Measurements from ENCODE around the gene STARD3.

STARD3 gene

GRCh38 chr17:39661744-39662541, 25.0 kb downstream of the STARD3 start:
- no peak for DNase-seq

- DNase-seq: no peak
These were observed 25.8 kb downstream of the STARD3 start for GRCh38 chr17:39662551-39663339.

- no peak for DNase-seq
These were observed 26.4 kb downstream of the STARD3 start for GRCh38 chr17:39663340-39663687.

GRCh38 chr17:39663688-39664580, 27.0 kb downstream of the STARD3 start:
- DNase-seq: peak; percentile 64

GRCh38 chr17:39664581-39665561, 27.9 kb downstream of the STARD3 start, which contains the start of gene TCAP:
TCAP (plus strand) TSS chr17:39665349; CDS start chr17:39665360, 11 bp downstream.
- DNase-seq: no peak

GRCh38 chr17:39665642-39666224, 28.8 kb downstream of the STARD3 start:
- DNase-seq: peak; percentile 28

GRCh38 chr17:39666231-39666600, 29.3 kb downstream of the STARD3 start:
- DNase-seq: no peak

- no peak for DNase-seq
These were observed 29.8 kb downstream of the STARD3 start for GRCh38 chr17:39666601-39667261.

GRCh38 chr17:39667262-39667944, 30.5 kb downstream of the STARD3 start:
- DNase-seq: no peak

- DNase-seq: peak; percentile 57
These were observed 31.3 kb downstream of the STARD3 start, which contains the start of gene PNMT for GRCh38 chr17:39667945-39668924. PNMT (plus strand) TSS chr17:39668453; CDS start chr17:39668476, 23 bp downstream.

GRCh38 chr17:39669897-39670735, 33.2 kb downstream of the STARD3 start:
- no peak for DNase-seq

- no peak for DNase-seq
These were observed 33.8 kb downstream of the STARD3 start for GRCh38 chr17:39670746-39671145.

GRCh38 chr17:39671651-39672521, 34.9 kb downstream of the STARD3 start:
- peak; percentile 13 for DNase-seq

- no peak for DNase-seq
These were observed 35.8 kb downstream of the STARD3 start for GRCh38 chr17:39672522-39673334.

- no peak for DNase-seq
These were observed 36.6 kb downstream of the STARD3 start for GRCh38 chr17:39673335-39674081.

Measured in NCI-H510A treated with DMSO at 0.1 percent for 48 hours (cell line).